SK-MEL-5 (cell line): Measurements from ENCODE around the gene SPIC. TPM values are rescaled to one million over a fixed set of nuclear protein-coding genes. Genes with fewer than 3 reads are reported as not detected.
"Not testable (repeated sequence)": the region's sequence is repeated elsewhere in the genome, so short reads cannot be mapped to it uniquely, and the experiment has no call there.

ENCODE experiments used
- DNase-seq: peaks from one replicate; pipeline ENCODE4 v3.0.0-alpha.2; 2016; ENCODE audit warnings: low read depth, low spot score
- in situ Hi-C: cut with HindIII; loops from 2 replicates; pipeline ENCODE4 v1.10.0; 2016; ENCODE audit warnings: low sequenced_read_pairs, high pct_unique_total_duplicates, low pct_unique_long_range_greater_than_20kb
- polyA plus RNA-seq, 2 experiments: library from polyadenylated mRNA; depleted of rRNA; stranded (reverse); fragments of >200 nt; gene quantifications; 2 replicates each; pipeline ENCODE4 v1.2.3, GENCODE V29; 2015
- total RNA-seq: library from RNA; depleted of rRNA; stranded (reverse); fragments of >200 nt; shearing (Covaris generic); gene quantifications from 2 replicates; pipeline ENCODE4 v1.2.3, GENCODE V29; 2014; rRNA removed

Gene SPIC
- total RNA-seq = not detected in 2 replicates
- not detected in 2 replicates for polyA plus RNA-seq (2015; cell fraction: cytosol; rRNA removed)
- not detected in 2 replicates for polyA plus RNA-seq (2015; cell fraction: nucleus; rRNA removed)

GRCh38 chr12:101474711-101475386, at the start of gene SPIC:
SPIC (plus strand) TSS chr12:101475336; CDS start chr12:101476905, 1,569 bp downstream.
- DNase-seq = no peak
- in situ Hi-C loops = no loop called here

GRCh38 chr12:101430456-101430855, 44.7 kb upstream of the SPIC start:
- DNase-seq = no peak
- in situ Hi-C loops = no loop called here

GRCh38 chr12:101436136-101436535, 39.0 kb upstream of the SPIC start:
- in situ Hi-C loops = no loop called here
- DNase-seq = no peak

- in situ Hi-C loops = no loop called here
- DNase-seq = no peak
Observed at GRCh38 chr12:101439236-101439635, 35.9 kb upstream of the SPIC start.

- in situ Hi-C loops = no loop called here
- no peak for DNase-seq
Observed at GRCh38 chr12:101441461-101442224, 33.5 kb upstream of the SPIC start.

- in situ Hi-C loops = no loop called here
- DNase-seq = no peak
Observed at GRCh38 chr12:101455685-101456084, 19.5 kb upstream of the SPIC start.

GRCh38 chr12:101459642-101460346, 15.3 kb upstream of the SPIC start:
- in situ Hi-C loops = no loop called here
- DNase-seq = no peak

- no peak for DNase-seq
- in situ Hi-C loops = no loop called here
Observed at GRCh38 chr12:101468948-101469347, 6.2 kb upstream of the SPIC start.

- in situ Hi-C loops = no loop called here
- no peak for DNase-seq
Observed at GRCh38 chr12:101470939-101471338, 4.2 kb upstream of the SPIC start.

- in situ Hi-C loops, DNase-seq: not testable (repeated sequence)
Observed at GRCh38 chr12:101471878-101472277, 3.3 kb upstream of the SPIC start.

- in situ Hi-C loops = no loop called here
- no peak for DNase-seq
Observed at GRCh38 chr12:101474248-101474647, 888 bp upstream of the SPIC start.

GRCh38 chr12:101475751-101476305, 692 bp downstream of the SPIC start:
- no peak for DNase-seq
- in situ Hi-C loops = no loop called here

- DNase-seq = peak; percentile 57
- in situ Hi-C loops = no loop called here
Observed at GRCh38 chr12:101480849-101481248, 5.7 kb downstream of the SPIC start.

GRCh38 chr12:101485021-101485420, 9.9 kb downstream of the SPIC start:
- in situ Hi-C loops = no loop called here

GRCh38 chr12:101488469-101488868, 13.3 kb downstream of the SPIC start:
- DNase-seq = no peak
- in situ Hi-C loops = no loop called here

More at GRCh38 chr12:101485021-101485420, 9.9 kb downstream of the SPIC start:
- no peak for DNase-seq

GRCh38 chr12:101490286-101490920, 15.3 kb downstream of the SPIC start:
- in situ Hi-C loops = no loop called here
- DNase-seq = peak; percentile 77

GRCh38 chr12:101491329-101491728, 16.2 kb downstream of the SPIC start:
- in situ Hi-C loops = no loop called here
- no peak for DNase-seq
